GM11168 (cell line): ENCODE measurements around the gene PC.

Experiments
- in situ Hi-C: fragments of 300-500 bp; cut with MboI; formaldehyde crosslinking; loops from one replicate; pipeline ENCODE4 v1.12.0; 2022; ENCODE audit warnings: low sequenced_read_pairs; ENCODE audit not compliant: unreplicated experiment

PC gene

GRCh38 chr11:66874232-66874631, 84.0 kb downstream of the PC start:
- in situ Hi-C loops, result no loop called here

GRCh38 chr11:66871521-66871901, 86.7 kb downstream of the PC start:
- in situ Hi-C loops, result no loop called here

DNA sequence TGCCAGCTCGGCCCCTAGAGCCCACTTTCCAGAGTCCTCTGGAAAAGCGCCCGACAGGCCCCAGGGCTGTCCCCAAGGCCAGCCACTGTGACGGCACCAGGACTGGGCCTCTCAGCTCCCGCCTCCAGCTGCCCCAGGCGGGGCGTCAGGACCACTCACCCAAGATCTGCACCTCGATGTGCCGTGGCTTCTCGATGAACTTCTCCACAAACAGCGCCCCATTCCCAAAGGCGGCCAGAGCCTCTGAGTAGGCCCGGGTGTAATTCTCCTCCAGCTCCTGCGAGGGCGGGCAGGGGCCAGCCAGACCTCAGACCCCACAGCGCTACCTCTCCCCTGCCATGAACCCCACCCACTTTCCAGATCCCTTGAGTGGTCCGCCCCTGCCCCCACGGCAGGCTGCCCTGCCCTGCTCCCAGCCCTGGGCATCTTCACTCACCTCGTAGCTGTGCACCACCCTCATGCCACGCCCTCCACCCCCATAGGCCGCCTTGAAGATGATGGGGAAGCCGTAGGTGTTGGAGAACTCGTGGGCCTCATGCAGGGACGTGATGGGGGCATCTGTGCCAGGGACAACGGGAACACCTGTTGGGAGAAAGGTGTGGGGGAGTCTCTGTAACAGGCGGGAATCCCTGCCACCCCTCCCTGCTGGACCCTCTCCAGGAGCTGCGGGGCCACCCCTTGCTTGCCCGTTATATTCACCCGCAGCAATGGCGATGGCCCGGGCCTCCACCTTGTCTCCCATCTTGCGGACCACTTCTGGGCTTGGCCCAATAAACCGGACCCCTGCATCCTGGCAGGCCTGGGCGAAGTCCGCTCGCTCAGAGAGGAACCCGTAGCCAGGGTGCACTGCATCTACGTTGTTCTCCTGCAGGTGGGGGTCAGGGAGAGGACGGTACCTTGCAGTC, 87.3 kb downstream of the PC start:
- in situ Hi-C loops, result no loop called here

GRCh38 chr11:66870131-66870530, 88.1 kb downstream of the PC start:
- in situ Hi-C loops, result no loop called here

DNA sequence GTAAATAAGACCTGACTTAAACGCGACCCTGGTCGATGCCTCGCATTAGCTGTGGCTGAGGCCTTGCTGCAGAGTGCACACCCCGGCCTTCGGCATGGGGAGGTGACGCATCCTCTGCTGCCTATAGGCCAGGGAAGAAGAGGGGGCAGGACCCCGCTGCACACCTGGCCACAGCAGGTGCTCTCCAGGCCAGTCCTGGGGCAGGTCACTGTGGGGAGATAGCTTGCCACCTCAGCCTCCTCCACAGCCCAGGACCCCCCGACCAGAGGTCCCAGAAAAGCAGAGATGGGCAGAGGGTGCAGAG, 88.7 kb downstream of the PC start:
- in situ Hi-C loops, result no loop called here

DNA sequence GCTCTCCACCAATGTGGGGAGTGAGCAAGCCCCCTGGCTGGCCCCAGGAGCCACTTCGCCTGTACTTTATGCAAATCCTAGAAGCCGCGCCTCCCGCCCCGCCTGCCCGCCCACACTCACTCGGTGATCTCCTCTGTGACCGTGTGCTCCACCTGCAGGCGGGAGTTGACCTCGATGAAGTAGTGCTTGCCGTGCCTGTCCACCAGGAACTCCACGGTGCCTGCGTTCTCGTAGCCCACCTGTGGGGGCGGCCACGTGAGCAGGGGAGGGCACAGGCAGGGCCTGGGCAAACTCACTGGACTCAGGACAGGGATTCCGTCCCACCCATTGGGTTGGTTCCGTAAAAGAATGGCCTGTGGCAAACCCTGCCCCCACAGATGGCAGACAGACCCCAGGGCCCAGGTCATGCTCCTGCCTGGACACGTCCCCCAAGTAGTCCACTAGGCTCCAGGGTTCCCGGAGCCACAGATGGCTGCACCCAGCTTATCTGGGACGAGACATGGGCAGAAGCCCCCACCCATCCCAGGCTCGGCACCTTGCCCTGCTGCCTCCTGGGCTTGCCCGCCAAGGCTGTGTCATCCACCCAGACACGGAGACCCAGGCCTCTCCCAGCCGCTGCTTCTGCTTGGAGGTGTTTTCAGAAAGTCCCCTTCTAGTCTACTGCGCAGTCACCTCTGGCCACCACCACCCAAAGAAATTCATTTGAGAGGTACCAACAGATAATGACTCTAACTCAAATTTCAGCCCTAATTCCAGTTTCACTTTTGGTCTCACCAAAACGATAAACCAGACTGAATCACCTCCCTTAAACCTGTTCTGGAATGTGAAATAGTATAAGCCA, 89.2 kb downstream of the PC start:
- in situ Hi-C loops, result no loop called here

- in situ Hi-C loops, result no loop called here
Observed at GRCh38 chr11:66868082-66868725, 90.0 kb downstream of the PC start.

GRCh38 chr11:66867425-66868040, 90.7 kb downstream of the PC start:
- in situ Hi-C loops, result no loop called here

GRCh38 chr11:66866511-66866986, 91.6 kb downstream of the PC start:
- in situ Hi-C loops, result no loop called here

DNA sequence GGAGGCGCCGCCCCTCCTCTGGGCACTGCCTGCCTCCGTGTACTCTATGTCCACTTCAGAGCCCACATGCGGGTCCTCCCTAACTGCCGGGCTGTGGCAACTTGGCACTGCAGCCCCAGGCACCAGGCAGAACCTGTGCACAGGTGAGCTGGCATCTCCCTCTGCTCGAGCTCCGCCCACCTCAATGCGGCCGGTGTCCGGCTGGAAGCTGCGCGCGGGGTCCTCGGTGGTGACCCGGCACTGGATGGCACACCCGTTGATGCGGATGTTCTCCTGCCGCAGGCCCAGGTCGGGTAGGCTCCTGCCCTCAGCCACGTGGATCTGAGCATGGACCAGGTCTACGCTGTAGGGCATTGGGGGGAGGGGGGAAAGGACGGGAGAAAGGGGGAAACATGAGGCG, 92.2 kb downstream of the PC start:
- in situ Hi-C loops, result no loop called here

GRCh38 chr11:66864924-66865697, 93.1 kb downstream of the PC start:
- in situ Hi-C loops, result no loop called here

DNA sequence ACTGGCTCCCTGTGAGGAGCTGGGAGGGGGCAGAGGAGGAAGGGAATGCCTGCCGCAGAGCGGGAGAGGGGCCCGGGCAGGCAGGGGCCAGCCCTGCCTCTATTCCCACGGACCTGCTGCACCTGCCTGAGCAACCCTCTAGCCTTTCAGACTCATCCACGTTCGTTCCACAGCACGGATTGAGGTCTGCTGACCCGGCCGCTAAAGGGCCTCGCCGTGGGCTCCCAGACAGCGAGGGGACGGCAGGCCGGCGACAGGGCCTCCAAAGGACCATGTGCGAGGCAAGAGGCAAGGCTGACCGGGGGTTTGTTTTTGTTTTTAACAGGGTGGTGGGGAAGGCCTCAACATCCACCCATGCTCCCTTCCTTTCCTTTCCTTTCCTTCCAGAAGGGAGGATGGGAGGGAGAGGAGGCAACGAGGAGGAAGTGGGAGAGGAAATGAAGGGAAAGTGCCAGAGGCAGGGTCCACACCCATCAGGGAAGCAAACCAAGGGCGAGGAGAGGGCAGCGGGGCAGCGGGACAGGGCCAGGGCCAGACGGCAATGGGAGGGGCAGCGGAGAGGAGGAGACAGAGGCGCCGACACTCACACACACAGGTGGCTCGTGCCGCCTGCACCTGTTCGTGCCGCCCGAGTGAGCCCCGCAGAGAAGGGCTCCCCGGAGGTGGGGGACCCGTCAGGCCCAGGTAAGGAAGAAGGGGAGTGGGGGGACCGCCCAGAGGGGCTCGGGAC, 93.8 kb downstream of the PC start:
- in situ Hi-C loops, result no loop called here

- in situ Hi-C loops, result no loop called here
Observed at GRCh38 chr11:66863428-66864125, 94.6 kb downstream of the PC start.

- in situ Hi-C loops, result no loop called here
Observed at GRCh38 chr11:66862559-66863037, 95.6 kb downstream of the PC start.

- in situ Hi-C loops, result no loop called here
Observed at GRCh38 chr11:66861774-66862558, 96.2 kb downstream of the PC start.

DNA sequence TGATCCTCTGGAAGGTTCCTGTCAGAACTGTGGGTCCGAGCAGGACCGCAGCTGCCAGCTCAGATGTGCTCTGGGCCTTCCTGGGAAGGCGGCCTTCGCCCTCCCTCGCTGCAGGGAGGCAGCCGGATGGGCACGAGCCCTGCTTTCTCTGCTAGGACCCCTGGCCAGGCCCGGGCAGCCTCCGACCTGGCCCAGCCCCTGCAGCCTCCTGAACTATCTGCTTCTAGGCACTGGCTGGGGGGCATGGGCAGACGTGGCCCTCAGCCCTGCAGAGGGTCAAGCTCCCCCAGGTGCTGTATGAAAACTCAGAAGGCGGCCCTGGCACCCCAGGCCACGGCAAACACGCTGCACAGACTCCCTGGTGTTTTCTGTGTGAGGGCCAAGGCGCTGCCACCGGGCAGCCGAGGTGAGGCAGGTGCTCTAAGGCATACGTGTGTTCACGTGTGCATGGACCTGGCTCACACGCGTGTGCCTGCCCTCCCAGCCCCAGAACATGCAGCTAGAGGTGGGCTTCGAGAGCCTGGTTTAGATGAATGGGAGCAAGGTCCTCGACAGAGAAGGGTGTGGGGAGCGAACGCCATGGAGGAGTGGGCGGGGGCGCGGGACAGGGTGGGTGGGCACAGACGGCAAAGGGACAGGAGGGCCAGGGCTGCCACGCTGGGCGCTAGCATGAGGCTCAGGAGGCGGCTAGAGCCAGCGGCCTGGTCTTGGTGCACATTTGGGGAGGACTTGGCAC, 97.0 kb downstream of the PC start:
- in situ Hi-C loops, result no loop called here

DNA sequence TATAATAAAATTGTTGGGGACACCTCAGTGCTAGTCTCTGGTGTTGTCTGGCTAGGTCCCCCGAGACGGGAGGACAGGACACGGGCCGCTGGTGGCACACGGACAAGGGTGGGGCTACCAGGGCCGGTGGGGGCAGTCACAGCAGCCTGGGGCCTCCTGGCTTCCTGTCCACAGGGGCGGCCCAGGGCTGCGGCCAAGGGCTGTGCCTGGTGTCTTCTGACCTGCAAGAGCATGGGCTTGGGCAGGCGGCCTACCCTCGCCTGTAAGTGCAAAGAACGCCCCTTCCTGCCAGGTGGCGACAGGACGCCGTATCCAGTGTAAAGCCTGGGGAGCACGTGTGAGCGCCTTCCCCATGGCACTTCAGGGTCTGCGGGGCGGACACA, 97.7 kb downstream of the PC start:
- in situ Hi-C loops, result no loop called here
